CD4-positive, alpha-beta T cell treated with Interleukin-2 at 100 ng/mL for 4 hours (primary cell): ENCODE measurements around the gene TRIM62.

Experiments
- DNase-seq: peaks from one replicate; pipeline ENCODE4 v3.0.0-alpha.2; 2020; ENCODE audit warnings: low spot score

TRIM62 gene

GRCh38 chr1:33180226-33180910 lies 1.5 kb downstream of the TRIM62 start:
- DNase-seq, result no peak

GRCh38 chr1:33178836-33179439 lies 2.9 kb downstream of the TRIM62 start:
- DNase-seq, result no peak

GRCh38 chr1:33177996-33178540 lies 3.8 kb downstream of the TRIM62 start:
- DNase-seq, result no peak

- no peak for DNase-seq
Observed at GRCh38 chr1:33176887-33177286, 5.0 kb downstream of the TRIM62 start.

GRCh38 chr1:33176362-33176850 lies 5.4 kb downstream of the TRIM62 start:
- no peak for DNase-seq

GRCh38 chr1:33175865-33176264 lies 6.0 kb downstream of the TRIM62 start:
- DNase-seq, result no peak

- no peak for DNase-seq
Observed at GRCh38 chr1:33173091-33173490, 8.8 kb downstream of the TRIM62 start.

- no peak for DNase-seq
Observed at GRCh38 chr1:33171977-33172813, 9.6 kb downstream of the TRIM62 start.

GRCh38 chr1:33170351-33171274 lies 11.2 kb downstream of the TRIM62 start:
- no peak for DNase-seq

GRCh38 chr1:33169290-33170055 lies 12.4 kb downstream of the TRIM62 start:
- no peak for DNase-seq

GRCh38 chr1:33168556-33169289 lies 13.1 kb downstream of the TRIM62 start:
- DNase-seq, result no peak

- DNase-seq, result no peak
Observed at GRCh38 chr1:33167650-33168447, 14.0 kb downstream of the TRIM62 start.

GRCh38 chr1:33165809-33166208 lies 16.0 kb downstream of the TRIM62 start:
- no peak for DNase-seq

- DNase-seq, result no peak
Observed at GRCh38 chr1:33165209-33165608, 16.6 kb downstream of the TRIM62 start.

GRCh38 chr1:33163621-33164519 lies 18.0 kb downstream of the TRIM62 start:
- no peak for DNase-seq

GRCh38 chr1:33162141-33162540 lies 19.7 kb downstream of the TRIM62 start:
- no peak for DNase-seq

GRCh38 chr1:33161061-33161681 lies 20.7 kb downstream of the TRIM62 start:
- no peak for DNase-seq

GRCh38 chr1:33159577-33159976 lies 22.3 kb downstream of the TRIM62 start:
- no peak for DNase-seq
